A673 (cell line): ENCODE data around the gene SLC22A23. TPM values are rescaled to one million over a fixed set of nuclear protein-coding genes. Genes with fewer than 3 reads are reported as not detected.

Experiments used
- BruUV-seq: library from RNA; stranded (reverse); fragments of 400-500 nt; replicated peaks from 2 replicates; lab custom pipeline; 2021; lab: Mats Ljungman, UMichigan
- CTCF ChIA-PET: fragments of 300-600 bp; sonication (Branson Sonifier 250); formaldehyde crosslinking; loops from one replicate; lab custom pipeline; 2022; ENCODE audit warnings: antibody characterized with exemption; lab: Charles Lee
- POLR2A ChIA-PET: fragments of 300-600 bp; sonication (Branson Sonifier 250); formaldehyde crosslinking; loops from one replicate; lab custom pipeline; 2022; ENCODE audit warnings: antibody characterized with exemption; ENCODE audit not compliant: low non-redundant PET; lab: Charles Lee
- DNase-seq: peaks from one replicate; pipeline ENCODE4 v3.0.0-alpha.2; 2015; ENCODE audit warnings: low spot score
- H3K27ac ChIP-seq: fragments of 200-600 bp; sonication (generic); 2 replicates; pipeline ENCODE4 v1.5.1; 2016; ENCODE audit warnings: mixed run types, low read depth, mild to moderate bottlenecking, mixed read lengths, antibody characterized with exemption, low read length; ENCODE audit not compliant: poor library complexity, severe bottlenecking
- H3K27me3 ChIP-seq: fragments of 200-600 bp; sonication (generic); replicated peaks from 2 replicates; pipeline ENCODE4 v1.6.1; 2017; ENCODE audit warnings: mixed run types, low read depth, mild to moderate bottlenecking, mixed read lengths, antibody characterized with exemption, low read length; ENCODE audit not compliant: insufficient read depth, poor library complexity
- H3K36me3 ChIP-seq: fragments of 200-600 bp; sonication (generic); 2 replicates; pipeline ENCODE4 v1.6.1; 2016; ENCODE audit warnings: mixed run types, mild to moderate bottlenecking, mixed read lengths, antibody characterized with exemption, low read length; ENCODE audit not compliant: insufficient read depth, poor library complexity, severe bottlenecking
- H3K4me1 ChIP-seq: fragments of 200-600 bp; sonication (generic); 2 replicates; pipeline ENCODE4 v1.6.1; 2017; ENCODE audit warnings: mixed run types, mild to moderate bottlenecking, mixed read lengths, antibody characterized with exemption, low read length; ENCODE audit not compliant: insufficient read depth, poor library complexity, severe bottlenecking
- H3K4me3 ChIP-seq: fragments of 200-600 bp; sonication (generic); 2 replicates; pipeline ENCODE4 v1.5.1; 2016; ENCODE audit warnings: low read depth, mixed run types, mild to moderate bottlenecking, mixed read lengths, low read length; ENCODE audit not compliant: poor library complexity, severe bottlenecking
- H3K9me3 ChIP-seq: fragments of 200-600 bp; sonication (generic); 2 replicates; pipeline ENCODE4 v1.6.1; 2016; ENCODE audit warnings: mixed run types, low read depth, mild to moderate bottlenecking, mixed read lengths, antibody characterized with exemption, low read length; ENCODE audit not compliant: poor library complexity, severe bottlenecking
- CTCF ChIP-seq: fragments of 300-800, 200-600 bp; sonication (generic); conservative IDR thresholded peaks from 2 replicates; pipeline ENCODE4 v1.5.1; 2017; ENCODE audit warnings: low read depth, mild to moderate bottlenecking, antibody characterized with exemption, low read length, moderate library complexity, mixed read lengths
- EZH2 ChIP-seq: fragments of 200-600 bp; sonication (generic); IDR thresholded peaks from 2 replicates; pipeline ENCODE4 v1.6.1; 2017; ENCODE audit warnings: borderline replicate concordance, low read depth, mild to moderate bottlenecking, mixed read lengths, antibody characterized with exemption, low read length; ENCODE audit not compliant: poor library complexity, severe bottlenecking
- intact Hi-C: fragments of 100-400 bp; cut with micrococcal nuclease; formaldehyde crosslinking; loops from one replicate; pipeline ENCODE4 v1.10.0; 2022; ENCODE audit not compliant: unreplicated experiment
- total RNA-seq: library from RNA; stranded (reverse); gene quantifications from 2 replicates; pipeline ENCODE4 v1.2.3, GENCODE V29; 2021

Gene SLC22A23
- total RNA-seq, 1 experiment from 2014 or later = 6.2 TPM

GRCh38 chr6:3308106-3308505, 148.7 kb downstream of the SLC22A23 start:
- H3K36me3 ChIP-seq = no peaks in the 10 kb centered on the region
- no TSS peak for BruUV-seq
- peaks cover 5% of the 10 kb centered on the region for H3K4me1 ChIP-seq
- H3K9me3 ChIP-seq = no peaks in the 10 kb centered on the region
- no peak overlapping the region for H3K4me3 ChIP-seq
- no peak overlapping the region for H3K27ac ChIP-seq
- TF ChIP-seq EZH2 = no peak
- TF ChIP-seq CTCF = no peak
- DNase-seq = no peak
- H3K27me3 ChIP-seq = no peaks in the 10 kb centered on the region
- intact Hi-C loops = no loop called here
- ChIA-PET POLR2A (no interaction called here), CTCF (no interaction called here)

GRCh38 chr6:3307436-3307835, 149.4 kb downstream of the SLC22A23 start:
- CTCF ChIA-PET = no interaction called here

GRCh38 chr6:3306848-3307247, 150.0 kb downstream of the SLC22A23 start:
- intact Hi-C loops = no loop called here
- DNase-seq = no peak
- H3K27ac ChIP-seq = no peak overlapping the region
- CTCF ChIA-PET = no interaction called here
- TF ChIP-seq CTCF (no peak), EZH2 (no peak)
- no peaks in the 10 kb centered on the region for H3K27me3 ChIP-seq
- H3K36me3 ChIP-seq = no peaks in the 10 kb centered on the region
- BruUV-seq = no TSS peak
- POLR2A ChIA-PET = no interaction called here
- H3K4me1 ChIP-seq = peaks cover 5% of the 10 kb centered on the region
- no peaks in the 10 kb centered on the region for H3K9me3 ChIP-seq
- no peak overlapping the region for H3K4me3 ChIP-seq

More at GRCh38 chr6:3307436-3307835, 149.4 kb downstream of the SLC22A23 start:
- H3K9me3 ChIP-seq = no peaks in the 10 kb centered on the region
- POLR2A ChIA-PET = no interaction called here
- intact Hi-C loops = no loop called here
- H3K27ac ChIP-seq = no peak overlapping the region
- H3K4me3 ChIP-seq = no peak overlapping the region
- H3K27me3 ChIP-seq = no peaks in the 10 kb centered on the region
- no peak for TF ChIP-seq EZH2
- no peak for TF ChIP-seq CTCF
- no peaks in the 10 kb centered on the region for H3K36me3 ChIP-seq
- no TSS peak for BruUV-seq
- H3K4me1 ChIP-seq = peaks cover 5% of the 10 kb centered on the region
- no peak for DNase-seq
